ENCODE data around the gene HOXA10.

HOXA10 gene

GRCh38 chr7:27132214-27132613 lies 41.9 kb downstream of the HOXA10 start:
- Histone ChIP-seq H3F3A (ENCODE audit: insufficient read depth, low read length) (no peaks in the 10 kb centered on the region), H3K9ac (ENCODE audit: low read length) (no peak overlapping the region), H2AFZ (ENCODE audit: low read length) (no peak overlapping the region), H3K9me2 (replicated peaks; ENCODE audit: insufficient read depth, low read length) (no peaks in the 10 kb centered on the region), H3K4me2 (ENCODE audit: low read depth, low read length) (no peak overlapping the region), H3K4me1 (ENCODE audit: low read length) (no peaks in the 10 kb centered on the region), H4K20me1 (ENCODE audit: insufficient read depth, low read length) (no peaks in the 10 kb centered on the region), H3K79me2 (ENCODE audit: low read length) (no peaks in the 10 kb centered on the region), H3K27ac (ENCODE audit: low read length) (no peak overlapping the region), H3K9me3 (replicated peaks; ENCODE audit: insufficient read depth, low read length) (no peaks in the 10 kb centered on the region), H3K4me3 (ENCODE audit: low read length) (no peak overlapping the region), H3K36me3 (replicated peaks; ENCODE audit: insufficient read depth, low read length) (no peaks in the 10 kb centered on the region), H3K27me3 (replicated peaks; ENCODE audit: insufficient read depth, low read length) (peaks cover 3% of the 10 kb centered on the region; the same call in 1 of the 2 replicates)
- no peak for DNase-seq
- TF ChIP-seq EZH2 (optimal IDR thresholded peaks at IDR 0.05; ENCODE audit: low read depth, low read length): no peak
- no peak for TF ChIP-seq EZH2phosphoT487 (IDR thresholded peaks at IDR 0.05; ENCODE audit: low read length)
- TF ChIP-seq CTCF (IDR thresholded peaks at IDR 0.05; ENCODE audit: low read length): no peak

GRCh38 chr7:27131390-27131819 lies 42.7 kb downstream of the HOXA10 start:
- H3K79me2 ChIP-seq (ENCODE audit: low read length): no peaks in the 10 kb centered on the region
- no peak overlapping the region for H3K4me2 ChIP-seq (ENCODE audit: low read depth, low read length)

GRCh38 chr7:27130540-27131389 lies 43.4 kb downstream of the HOXA10 start, which contains the start of gene HOXA4:
TSS of gene HOXA4 (minus strand) at chr7:27130757. CDS start at chr7:27130733, 24 bp downstream.
- Histone ChIP-seq H2AFZ (ENCODE audit: low read length) (no peak within 1 kb of the TSS), H3K27me3 (replicated peaks; ENCODE audit: insufficient read depth, low read length) (peaks cover 3% of the 10 kb centered on the region; the same call in 1 of the 2 replicates)

More at GRCh38 chr7:27131390-27131819, 42.7 kb downstream of the HOXA10 start:
- Histone ChIP-seq H3K27me3 (replicated peaks; ENCODE audit: insufficient read depth, low read length) (peaks cover 3% of the 10 kb centered on the region; the same call in 1 of the 2 replicates), H2AFZ (ENCODE audit: low read length) (no peak overlapping the region), H3F3A (ENCODE audit: insufficient read depth, low read length) (no peaks in the 10 kb centered on the region), H3K4me3 (ENCODE audit: low read length) (no peak overlapping the region), H4K20me1 (ENCODE audit: insufficient read depth, low read length) (no peaks in the 10 kb centered on the region), H3K36me3 (replicated peaks; ENCODE audit: insufficient read depth, low read length) (no peaks in the 10 kb centered on the region), H3K27ac (ENCODE audit: low read length) (no peak overlapping the region), H3K4me1 (ENCODE audit: low read length) (no peaks in the 10 kb centered on the region), H3K9me3 (replicated peaks; ENCODE audit: insufficient read depth, low read length) (no peaks in the 10 kb centered on the region), H3K9me2 (replicated peaks; ENCODE audit: insufficient read depth, low read length) (no peaks in the 10 kb centered on the region), H3K9ac (ENCODE audit: low read length) (no peak overlapping the region)
- DNase-seq: no peak
- TF ChIP-seq EZH2 (optimal IDR thresholded peaks at IDR 0.05; ENCODE audit: low read depth, low read length) (no peak), CTCF (IDR thresholded peaks at IDR 0.05; ENCODE audit: low read length) (no peak), EZH2phosphoT487 (IDR thresholded peaks at IDR 0.05; ENCODE audit: low read length) (no peak)

More at GRCh38 chr7:27130540-27131389, 43.4 kb downstream of the HOXA10 start, which contains the start of gene HOXA4:
- Histone ChIP-seq H3F3A (ENCODE audit: insufficient read depth, low read length) (no peaks in the 10 kb centered on the region), H3K4me3 (ENCODE audit: low read length) (no peak within 1 kb of the TSS), H3K9me3 (replicated peaks; ENCODE audit: insufficient read depth, low read length) (no peaks in the 10 kb centered on the region), H3K27ac (ENCODE audit: low read length) (no peak within 1 kb of the TSS), H3K79me2 (ENCODE audit: low read length) (no peaks in the 10 kb centered on the region), H4K20me1 (ENCODE audit: insufficient read depth, low read length) (no peaks in the 10 kb centered on the region), H3K4me2 (ENCODE audit: low read depth, low read length) (no peak within 1 kb of the TSS), H3K4me1 (ENCODE audit: low read length) (no peaks in the 10 kb centered on the region), H3K36me3 (replicated peaks; ENCODE audit: insufficient read depth, low read length) (no peaks in the 10 kb centered on the region), H3K9ac (ENCODE audit: low read length) (no peak within 1 kb of the TSS), H3K9me2 (replicated peaks; ENCODE audit: insufficient read depth, low read length) (no peaks in the 10 kb centered on the region)
- no peak for TF ChIP-seq EZH2phosphoT487 (IDR thresholded peaks at IDR 0.05; ENCODE audit: low read length)
- no peak for TF ChIP-seq CTCF (IDR thresholded peaks at IDR 0.05; ENCODE audit: low read length)
- TF ChIP-seq EZH2 (optimal IDR thresholded peaks at IDR 0.05; ENCODE audit: low read depth, low read length): no peak
- DNase-seq: no peak

Data from MM.1S (cell line).